DMS53 treated with DMSO at 0.1 percent for 48 hours (cell line): ENCODE results near the gene TRIM52.
"Not testable (repeated sequence)": the region's sequence is repeated elsewhere in the genome, so short reads cannot be mapped to it uniquely, and the experiment has no call there.

ENCODE experiments used
- DNase-seq: peaks from one replicate; lab custom pipeline; 2025; ENCODE audit not compliant: unreplicated experiment; lab: John Stamatoyannopoulos, UW

Gene TRIM52

DNA sequence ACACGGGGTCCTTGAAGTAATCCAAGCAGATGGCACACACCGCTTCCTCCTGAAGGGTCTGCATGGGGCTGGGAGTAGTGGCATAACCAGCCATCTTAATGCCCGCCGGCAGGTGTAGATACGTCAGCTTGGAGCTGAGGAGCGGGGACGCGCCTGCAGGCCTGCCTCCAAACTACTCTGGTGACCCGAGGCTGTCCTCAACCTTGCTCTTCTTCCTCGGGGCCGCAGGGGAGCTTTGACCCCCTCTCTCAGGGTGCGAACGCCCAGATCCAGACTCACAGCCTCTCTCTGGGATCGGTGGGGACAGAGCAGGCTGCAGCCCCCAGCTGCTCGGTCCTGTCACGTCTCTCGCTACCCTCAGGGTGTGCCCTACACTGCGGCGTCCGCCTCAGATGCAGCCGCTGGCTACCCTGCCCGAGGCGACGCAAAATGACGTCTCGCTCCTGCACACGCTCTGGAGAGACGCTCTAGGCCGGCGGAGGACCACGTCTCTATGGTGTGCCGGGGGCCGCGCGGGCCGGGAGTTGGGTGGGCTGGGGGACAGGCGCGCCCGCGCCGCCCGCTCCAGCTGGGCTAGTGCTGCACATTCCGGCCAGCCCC, at the start of gene TRIM52:
TRIM52 (minus strand) TSS at position 424 of the 600 bp plus-strand sequence; CDS start at position 94, 330 bp downstream.
- no peak for DNase-seq

DNA sequence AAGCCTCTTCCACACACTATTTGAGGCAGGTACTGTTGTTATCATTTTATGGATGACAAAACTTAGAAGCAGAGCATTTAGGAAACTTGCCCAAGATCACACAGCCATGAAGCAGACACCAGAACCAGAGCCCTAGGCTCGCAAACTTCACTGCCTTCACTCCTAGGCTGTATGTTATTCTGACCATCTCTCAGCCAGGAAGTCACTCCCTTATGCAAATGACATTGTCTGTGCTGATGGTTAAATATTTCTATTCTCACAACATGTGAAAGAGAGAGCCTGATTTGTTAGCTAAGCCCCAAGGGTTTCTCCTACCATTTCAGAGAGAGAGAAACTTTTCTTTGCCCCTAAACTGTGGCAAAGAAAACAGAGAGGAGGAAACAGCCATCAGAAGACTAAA, 26.4 kb upstream of the TRIM52 start:
- DNase-seq: not testable (repeated sequence)

DNA sequence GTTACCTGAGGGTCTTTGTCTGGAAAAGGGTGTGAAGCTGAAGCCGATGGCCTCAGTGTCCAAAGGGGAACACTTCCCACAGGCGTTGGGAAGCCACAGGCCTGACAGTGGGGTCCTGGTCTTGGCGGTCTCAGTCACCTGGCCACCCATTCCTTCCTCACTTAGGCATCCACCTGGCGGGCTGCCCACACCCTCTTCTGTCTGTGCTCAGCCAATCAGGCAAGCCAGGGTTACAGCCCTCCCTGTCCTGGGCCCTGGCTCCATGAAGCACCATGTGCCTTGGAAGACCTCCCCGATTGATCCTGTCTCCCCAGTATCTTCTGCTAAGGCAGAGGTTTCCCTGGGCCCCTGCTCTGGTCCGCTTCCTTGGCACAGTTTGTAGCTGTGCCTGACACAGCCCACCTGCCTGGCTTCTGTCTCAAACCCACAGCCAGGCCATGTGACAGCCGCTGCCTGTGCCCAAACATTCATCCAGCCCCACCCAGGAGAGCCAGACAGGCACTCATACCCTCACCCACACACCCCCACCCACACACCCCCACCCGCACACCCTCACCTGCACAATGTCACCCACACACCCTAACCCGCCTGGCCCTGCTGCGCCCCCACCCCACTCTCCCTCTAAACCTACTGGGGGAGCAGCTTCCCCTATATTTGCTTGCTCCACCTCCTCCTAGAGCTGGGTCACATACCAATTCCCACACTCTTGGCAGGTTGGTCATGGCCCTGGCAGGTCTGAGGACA, 25.2 kb upstream of the TRIM52 start:
- not testable (repeated sequence) for DNase-seq

DNA sequence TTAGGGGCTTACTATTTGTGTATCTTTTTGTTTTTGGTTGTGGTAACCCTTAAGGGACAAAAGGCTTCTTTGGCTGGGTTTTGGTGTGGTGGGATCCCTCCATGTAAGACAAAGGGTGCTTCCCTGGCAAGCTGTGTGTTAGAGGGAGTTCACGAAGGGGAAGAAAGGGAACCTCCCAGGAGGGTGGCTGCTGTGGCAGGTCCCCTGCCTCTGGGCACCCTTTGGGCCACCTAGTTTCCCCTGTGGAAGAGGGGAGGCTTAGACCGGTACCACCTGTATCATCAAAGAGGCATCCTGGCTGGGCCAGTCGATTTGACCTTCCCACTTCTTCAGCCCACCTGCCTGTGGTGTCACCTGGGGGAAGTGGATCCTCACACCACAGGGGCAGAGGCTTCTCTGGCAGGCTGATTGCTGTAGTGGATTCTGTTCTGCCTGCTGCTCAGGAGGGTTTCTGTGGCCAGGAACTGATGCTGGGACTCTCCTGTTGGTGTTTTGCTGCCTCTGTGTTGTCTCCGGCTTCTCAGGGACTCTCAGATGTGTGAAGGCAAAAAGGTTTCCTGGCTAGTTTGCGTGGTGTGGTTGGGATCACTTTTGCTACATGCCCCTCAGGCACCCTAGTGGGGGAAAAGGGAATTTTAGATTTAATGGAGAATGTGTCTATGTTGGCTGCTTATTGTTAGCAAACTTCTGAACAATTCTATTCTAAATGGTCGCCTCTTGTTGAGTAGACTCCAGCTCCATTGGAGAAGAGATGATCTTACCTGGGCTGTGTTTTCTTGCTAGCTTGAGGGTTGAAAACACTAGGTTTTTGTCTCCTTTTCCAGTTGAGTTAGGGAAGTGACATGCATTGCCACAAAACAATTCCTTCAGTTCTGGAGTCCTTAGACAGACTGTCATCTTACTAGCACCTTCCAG, 23.2 kb upstream of the TRIM52 start:
- not testable (repeated sequence) for DNase-seq

DNA sequence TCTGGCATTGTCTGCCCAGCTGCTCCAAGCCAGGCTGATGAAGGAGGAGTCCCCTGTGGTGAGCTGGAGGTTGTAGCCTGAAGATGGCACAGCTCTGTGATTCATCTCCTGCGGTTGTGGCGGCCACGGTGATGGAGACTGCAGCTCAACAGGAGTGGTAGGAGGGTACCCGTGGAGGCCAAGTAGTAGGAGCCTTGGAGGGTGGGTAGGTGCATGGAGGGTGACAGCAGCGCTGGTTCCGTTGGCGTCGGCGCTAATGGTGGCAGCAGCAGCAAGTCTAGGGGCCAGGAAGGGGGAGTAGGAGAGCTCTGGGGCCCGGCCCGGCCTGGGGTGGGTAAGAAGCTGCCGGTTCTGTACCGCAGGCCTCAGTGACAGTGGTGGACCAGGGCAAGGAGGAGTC, 22.4 kb upstream of the TRIM52 start:
- DNase-seq: no peak

DNA sequence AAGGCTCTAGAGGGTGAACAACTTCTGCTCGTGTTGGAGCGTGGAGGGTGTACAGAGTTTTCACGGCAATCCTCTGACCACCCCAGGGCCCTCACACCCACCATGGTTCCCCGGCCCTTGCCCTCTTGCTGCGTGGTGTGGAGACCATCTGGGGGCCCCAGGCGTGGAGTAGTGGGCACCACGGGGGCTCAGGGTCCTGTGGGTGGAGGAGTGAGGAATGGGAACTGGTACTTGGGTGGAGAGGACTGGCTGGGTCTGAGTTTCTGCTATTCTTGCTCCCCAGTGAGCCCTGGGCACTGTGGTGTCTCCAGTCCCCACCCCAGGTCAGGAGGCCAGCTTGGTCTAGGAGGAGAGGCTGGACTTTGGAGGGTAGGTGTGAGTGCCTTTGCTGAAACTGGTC, 21.9 kb upstream of the TRIM52 start:
- no peak for DNase-seq

DNA sequence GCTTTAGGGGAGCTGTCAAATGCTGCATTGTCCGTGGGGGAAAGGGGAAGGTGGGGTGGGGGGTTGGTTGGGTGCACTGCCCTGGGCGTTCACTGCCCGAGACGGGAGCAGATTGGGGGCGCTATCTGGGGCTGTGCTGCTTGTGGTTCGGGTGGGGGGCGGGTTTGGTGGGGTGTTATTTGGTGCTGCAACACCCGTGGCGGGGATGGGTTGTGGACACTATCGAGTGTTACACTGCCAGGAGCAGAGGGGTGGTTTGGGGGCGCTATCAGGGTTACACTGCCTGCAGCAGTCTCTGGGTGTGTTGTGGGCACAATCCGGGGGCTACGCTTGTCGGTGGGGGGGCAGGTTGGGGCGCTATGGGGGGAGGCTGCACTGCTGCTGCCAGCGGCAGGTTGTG, 21.5 kb upstream of the TRIM52 start:
- DNase-seq: not testable (repeated sequence)

DNA sequence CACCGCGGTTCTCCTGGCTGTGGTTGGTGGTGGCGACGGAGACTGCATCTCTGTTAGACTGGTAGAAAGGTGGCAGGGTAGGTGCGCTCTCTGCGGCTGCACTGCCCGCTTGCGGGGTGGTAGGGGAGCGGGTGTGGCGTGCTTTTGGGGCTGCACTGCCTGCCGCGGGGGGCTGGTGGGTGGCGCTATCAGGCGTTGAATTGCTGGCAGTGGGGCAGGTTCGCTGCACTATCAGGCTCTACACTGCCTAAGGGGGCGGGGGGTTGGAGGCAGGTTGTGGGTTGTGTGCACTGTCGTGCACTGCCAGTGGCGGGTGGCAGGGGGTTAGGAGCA, 21.0 kb upstream of the TRIM52 start:
- DNase-seq: no peak

DNA sequence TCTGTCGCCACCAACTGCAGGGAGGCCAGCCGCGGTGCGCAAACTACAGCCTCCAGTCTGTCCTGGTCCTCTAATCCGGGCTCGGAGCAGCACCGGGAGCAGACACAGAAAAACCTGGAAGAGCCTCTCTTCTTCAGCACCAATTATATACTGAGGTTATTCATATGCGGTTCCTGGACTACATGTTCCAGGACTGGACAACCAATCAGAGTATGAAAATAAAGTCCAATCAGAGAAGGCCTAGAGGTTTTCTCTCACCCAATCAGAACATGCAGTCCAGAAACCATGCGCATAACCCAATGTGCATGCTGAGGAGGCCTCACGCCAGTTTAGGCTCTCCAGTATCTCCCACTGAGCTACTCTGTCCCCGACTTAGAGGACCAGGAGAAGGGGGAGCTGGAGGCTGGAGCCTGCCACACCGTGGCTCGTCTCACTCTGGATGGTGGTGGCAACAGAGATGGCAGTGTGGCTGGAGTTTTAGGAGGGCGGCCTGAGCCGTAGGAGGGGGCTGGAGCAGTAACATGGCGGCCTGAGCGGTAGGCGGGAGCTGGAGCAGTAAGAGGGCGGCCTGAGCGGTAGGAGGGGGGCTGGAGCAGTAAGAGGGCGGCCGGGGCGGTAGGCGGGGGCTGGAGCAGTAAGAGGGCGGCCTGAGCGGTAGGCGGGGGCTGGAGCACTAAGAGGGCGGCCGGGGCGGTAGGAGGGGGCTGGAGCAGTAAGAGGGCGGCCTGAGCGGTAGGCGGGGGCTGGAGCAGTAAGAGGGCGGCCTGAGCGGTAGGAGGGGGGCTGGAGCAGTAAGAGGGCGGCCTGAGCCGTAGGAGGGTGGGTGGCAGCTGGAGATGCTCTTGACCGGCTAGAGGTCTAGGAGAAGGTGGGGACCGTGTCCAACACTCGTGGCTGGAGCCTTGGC, 20.4 kb upstream of the TRIM52 start:
- DNase-seq: no peak

DNA sequence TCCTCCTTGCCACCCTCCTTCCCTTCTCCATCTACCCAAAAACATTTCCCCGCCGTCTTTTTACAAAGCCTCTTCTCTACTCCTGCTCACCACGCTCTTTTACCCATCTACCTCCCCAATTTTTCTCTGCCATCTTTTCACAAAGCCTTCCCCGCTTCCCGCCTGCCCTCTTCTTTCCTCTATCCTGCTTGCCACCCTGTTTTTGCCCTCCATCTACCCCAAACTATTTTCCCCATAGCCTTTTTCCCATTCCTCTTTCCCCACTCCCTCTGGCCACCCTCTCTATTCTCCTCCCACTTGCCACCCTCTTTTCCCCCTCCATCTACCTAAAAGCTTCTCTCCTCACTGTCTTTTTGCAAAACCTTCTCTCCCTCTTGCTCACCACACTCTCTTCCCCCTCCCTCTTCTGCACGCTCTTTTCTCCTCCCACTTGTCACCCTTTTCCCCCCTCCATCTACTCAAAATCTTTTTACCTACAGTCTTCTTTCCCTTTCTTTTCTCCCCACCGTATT, 19.4 kb upstream of the TRIM52 start:
- no peak for DNase-seq

DNA sequence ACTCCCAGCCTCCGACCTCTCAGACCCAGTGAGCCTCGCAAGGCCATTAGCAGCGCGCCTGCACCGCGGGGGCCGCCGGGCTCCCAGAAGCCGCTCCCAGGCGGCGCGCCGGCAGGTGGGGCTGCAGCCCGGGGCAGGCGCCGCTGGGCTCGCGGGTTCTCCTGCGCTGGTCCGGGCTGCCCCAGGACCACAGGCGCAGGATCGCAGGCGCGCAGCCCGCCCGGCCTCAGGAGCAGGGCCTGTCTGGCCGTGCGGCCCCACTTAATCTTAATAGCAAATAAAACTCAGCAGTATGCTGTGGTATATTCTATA, 12.4 kb upstream of the TRIM52 start:
- not testable (repeated sequence) for DNase-seq

DNA sequence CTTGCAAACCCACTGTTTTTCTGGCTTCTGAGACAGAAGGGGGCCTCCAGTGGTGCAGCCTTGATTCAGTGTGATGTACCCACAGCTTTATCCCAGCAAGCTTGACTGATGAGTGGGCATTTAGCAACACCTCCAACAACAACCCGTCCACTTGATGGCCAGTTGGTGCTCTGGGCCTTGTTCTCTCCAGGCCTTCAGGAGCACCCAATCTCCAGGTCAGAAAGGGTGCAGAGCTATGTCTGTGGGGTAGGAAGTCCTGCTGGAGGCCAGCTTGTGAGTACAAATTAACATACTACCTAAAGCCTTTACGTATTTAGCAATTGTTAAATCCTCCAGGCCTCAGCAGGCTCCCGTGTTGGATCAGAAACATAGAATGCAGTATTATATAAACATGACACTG, 10.1 kb upstream of the TRIM52 start:
- no peak for DNase-seq

DNA sequence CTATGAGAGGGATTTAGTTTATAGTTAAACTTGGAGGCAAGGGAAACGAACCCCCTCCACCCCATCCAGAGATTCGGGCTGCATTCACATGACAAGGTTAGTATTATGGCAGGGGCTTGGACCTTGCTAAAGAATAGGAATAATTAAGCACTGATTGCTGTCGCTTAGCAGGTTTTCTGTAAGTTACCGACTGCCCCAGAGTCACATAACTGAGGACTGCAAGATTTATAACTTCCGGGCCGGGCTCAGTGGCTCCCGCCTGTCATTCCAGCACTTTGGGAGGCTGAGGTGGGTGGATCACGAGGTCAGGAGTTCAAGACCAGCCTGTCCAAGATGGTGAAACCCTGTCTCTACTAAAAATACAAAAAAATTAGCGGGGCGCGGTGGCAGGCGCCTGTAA, 7.0 kb upstream of the TRIM52 start:
- not testable (repeated sequence) for DNase-seq

DNA sequence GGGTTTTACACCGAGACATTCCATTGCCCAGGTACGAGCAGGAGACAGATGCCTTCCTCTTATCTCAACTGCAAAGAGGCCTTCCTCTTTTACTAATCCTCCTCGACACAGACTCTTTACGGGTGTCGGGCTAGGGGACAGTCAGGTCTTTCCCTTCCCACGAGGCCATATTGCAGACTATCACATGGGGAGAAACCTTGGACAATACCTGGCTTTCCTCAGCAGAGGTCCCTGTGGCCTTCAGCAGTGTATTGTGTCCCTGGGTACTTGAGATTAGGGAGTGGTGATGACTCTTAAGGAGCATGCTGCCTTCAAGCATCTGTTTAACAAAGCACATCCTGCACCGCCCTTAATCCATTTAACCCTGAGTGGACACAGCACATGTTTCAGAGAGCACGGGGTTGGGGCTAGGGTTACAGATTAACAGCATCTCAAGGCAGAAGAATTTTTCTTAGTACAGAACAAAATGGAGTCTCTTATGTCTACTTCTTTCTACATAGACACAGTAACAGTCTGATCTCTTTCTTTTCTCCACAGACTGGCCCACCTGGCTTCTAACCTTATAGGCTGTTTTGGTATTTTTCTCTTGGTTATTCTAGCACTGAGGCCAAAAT, 6.5 kb upstream of the TRIM52 start:
- not testable (repeated sequence) for DNase-seq

DNA sequence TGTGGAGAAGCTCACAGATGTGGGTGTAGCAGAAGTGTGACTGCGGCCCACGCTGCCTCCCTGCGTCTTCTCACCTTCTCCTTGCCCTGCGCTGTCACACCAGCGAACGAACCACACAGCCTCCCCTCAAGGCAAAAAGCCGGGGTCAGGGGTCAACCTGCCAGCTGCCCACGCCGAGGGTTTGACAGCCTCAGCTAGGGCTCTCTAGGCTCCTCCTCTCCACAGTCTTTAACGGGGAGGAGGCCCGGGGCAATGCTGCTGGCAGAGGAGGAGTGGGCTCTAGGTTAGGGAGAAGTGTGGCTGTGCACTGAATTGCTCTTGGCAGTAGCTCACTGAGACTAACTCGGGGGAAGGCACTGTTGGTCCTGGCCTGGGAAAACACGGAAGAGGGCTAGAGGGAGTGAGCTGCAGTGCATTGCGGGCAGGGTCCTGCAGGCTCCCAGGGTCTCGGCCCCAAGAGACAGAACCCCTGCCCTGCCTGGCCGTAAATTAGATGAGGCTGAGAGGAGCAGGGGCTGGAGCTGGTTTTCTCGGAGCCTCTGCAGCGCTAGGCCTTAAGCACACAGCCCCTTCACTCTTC, 4.2 kb upstream of the TRIM52 start:
- no peak for DNase-seq

DNA sequence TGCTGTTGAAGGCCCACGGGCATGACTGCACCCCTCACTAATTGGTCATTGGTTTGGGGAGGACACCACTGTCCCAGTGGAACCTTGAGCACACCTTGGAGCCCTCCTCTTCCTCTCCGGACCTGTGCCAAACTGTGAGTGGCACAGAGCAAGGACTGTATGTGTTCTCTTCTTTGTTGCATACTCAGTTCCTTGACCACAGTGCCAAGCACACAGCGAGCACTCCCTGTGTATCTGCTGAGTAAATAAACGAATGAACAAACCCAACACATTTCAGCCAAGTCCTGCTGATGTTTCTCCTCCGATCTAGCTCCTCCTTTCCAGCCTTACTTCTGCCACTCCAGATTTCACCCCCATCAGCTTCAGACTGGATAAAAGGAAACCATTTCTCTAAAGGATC, 2.7 kb upstream of the TRIM52 start:
- DNase-seq: no peak

DNA sequence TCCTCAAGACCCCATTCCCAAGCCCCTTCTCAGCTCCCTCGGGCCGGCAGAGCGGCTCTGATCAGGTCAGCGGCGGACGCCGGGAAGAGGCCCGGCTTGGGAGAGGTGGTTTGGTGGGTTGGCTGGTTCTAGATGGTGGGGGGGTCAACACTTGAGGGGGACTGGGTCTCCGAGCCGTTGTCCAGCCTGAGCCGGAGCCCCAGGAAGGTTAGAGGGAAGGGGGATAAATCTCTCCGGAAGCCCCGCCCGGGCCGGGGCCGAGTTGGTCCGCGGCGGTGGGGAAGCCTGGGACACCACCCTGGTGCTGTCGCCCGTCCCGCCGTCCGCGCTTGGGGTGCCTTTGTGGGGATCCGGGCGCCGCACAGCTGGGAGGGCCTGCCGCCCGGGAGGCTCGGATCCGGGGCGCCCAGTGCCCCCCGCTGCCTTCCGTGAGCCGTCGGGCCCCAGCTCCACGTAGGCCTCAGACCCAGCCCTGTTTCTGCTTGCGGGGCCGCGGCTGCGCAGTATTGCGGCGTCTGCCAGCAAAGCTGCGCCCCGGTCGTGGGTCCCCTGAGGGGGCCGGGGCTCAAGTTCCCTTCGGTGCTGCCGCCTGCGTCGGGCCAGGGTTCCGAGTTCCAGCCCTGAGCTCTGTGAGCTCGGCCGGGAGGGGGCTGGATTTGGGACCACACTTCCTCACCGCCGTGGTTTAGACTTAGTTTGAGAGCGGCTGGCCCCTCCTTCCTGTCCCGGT, 542 bp upstream of the TRIM52 start:
- no peak for DNase-seq

DNA sequence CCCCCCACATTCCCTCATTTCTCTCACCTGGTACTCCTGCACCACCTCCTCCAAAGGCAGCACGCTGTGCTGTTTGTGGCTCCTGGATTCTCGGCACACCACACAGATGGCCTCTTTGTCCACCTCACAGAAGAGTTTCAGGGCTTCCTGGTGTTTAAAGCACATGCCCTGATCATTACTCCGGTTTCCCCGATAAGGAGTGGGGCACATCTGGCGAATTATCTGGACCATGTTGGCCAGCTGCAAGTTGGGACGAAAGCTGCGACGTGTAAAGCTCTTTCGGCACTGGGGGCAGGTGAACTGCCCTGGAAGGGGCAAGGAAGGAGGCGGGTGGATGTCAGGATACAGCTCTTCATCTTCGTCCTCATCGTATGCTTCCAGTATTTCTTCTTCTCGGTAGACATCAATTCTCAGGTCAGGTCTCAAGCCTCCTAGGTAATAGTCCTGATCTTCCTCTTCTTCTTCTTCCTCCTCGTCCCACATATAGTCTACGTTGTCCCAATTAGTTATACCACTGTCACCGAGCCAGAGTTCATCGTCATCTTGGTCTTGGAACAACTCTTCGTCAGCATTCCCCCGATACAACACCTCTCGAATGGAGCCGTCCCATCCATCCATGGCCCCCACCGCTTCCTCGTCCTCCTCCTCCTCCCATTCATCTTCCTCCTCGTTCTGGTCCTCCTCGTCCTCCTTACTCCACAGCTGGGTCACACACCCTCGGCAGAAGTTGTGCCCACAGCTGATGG, 796 bp downstream of the TRIM52 start:
- DNase-seq: no peak

DNA sequence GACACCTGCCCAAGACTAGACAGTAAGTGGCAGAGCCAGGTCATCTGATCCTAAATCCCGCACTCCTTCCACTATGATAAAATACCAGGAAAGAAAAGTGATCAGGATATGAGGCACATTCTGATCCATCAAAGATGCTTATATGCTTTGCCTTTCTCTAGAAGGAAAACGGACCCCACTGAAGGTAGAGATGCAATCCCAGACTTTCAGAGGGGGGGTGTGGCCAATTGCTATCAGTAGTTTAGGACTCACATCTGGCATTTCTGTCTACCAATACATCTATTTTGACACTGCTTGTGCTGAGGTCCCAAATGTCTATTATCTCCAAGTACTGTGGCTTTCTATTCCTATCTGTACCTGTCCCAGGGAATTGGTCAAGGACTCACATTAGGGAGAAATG, 1.7 kb downstream of the TRIM52 start:
- no peak for DNase-seq
